GM21381 (cell line): ENCODE data around the gene TAOK2.

Experiments used
- ATAC-seq: cut with Tn5 transposase; IDR thresholded peaks from one replicate; pipeline ENCODE4 v1.9.1; 2021; ENCODE audit warnings: mild to moderate bottlenecking, moderate library complexity; ENCODE audit not compliant: unreplicated experiment

Gene TAOK2

GRCh38 chr16:29986931-29987330, 13.3 kb downstream of the TAOK2 start:
- ATAC-seq, result no peak

- ATAC-seq, result no peak
Measured at GRCh38 chr16:29987371-29988085, 13.9 kb downstream of the TAOK2 start.

- ATAC-seq, result no peak
Measured at GRCh38 chr16:29988346-29989075, 14.8 kb downstream of the TAOK2 start.

GRCh38 chr16:29989111-29989858, 15.6 kb downstream of the TAOK2 start:
- no peak for ATAC-seq

GRCh38 chr16:29990034-29990433, 16.4 kb downstream of the TAOK2 start:
- ATAC-seq, result no peak

GRCh38 chr16:29990883-29991570, 17.4 kb downstream of the TAOK2 start:
- ATAC-seq, result no peak

- ATAC-seq, result no peak
Measured at GRCh38 chr16:29991571-29991904, 17.9 kb downstream of the TAOK2 start.

- no peak for ATAC-seq
Measured at GRCh38 chr16:29992344-29992967, 18.8 kb downstream of the TAOK2 start.

- no peak for ATAC-seq
Measured at GRCh38 chr16:29993191-29993902, 19.7 kb downstream of the TAOK2 start.

GRCh38 chr16:29993903-29994599, 20.4 kb downstream of the TAOK2 start:
- no peak for ATAC-seq

- peak; percentile 29 for ATAC-seq
Measured at GRCh38 chr16:29994600-29995323, 21.1 kb downstream of the TAOK2 start.

GRCh38 chr16:29995324-29995910, 21.7 kb downstream of the TAOK2 start, which contains the start of gene HIRIP3:
TSS of gene HIRIP3 (minus strand) at chr16:29995617. CDS start at chr16:29995605, 12 bp downstream.
- peak; percentile 50 for ATAC-seq

GRCh38 chr16:29995911-29996765, 22.5 kb downstream of the TAOK2 start, which contains the start of gene INO80E:
TSS of gene INO80E (plus strand) at chr16:29996241. CDS start at chr16:29996311, 70 bp downstream.
- ATAC-seq, result peak; percentile 92

- no peak for ATAC-seq
Measured at GRCh38 chr16:29996766-29997250, 23.1 kb downstream of the TAOK2 start.

- no peak for ATAC-seq
Measured at GRCh38 chr16:29999605-30000004, 25.9 kb downstream of the TAOK2 start.

GRCh38 chr16:30000735-30001631, 27.3 kb downstream of the TAOK2 start:
- ATAC-seq, result no peak
